ENCODE measurements around the gene CLTB. TPM values are rescaled to one million over a fixed set of nuclear protein-coding genes. Genes with fewer than 3 reads are reported as not detected.

The CLTB gene
- polyA plus RNA-seq, 1 donor, result 52.0 TPM

- DNase-seq, result no peak
Measured at GRCh38 chr5:176401281-176402205, 14.8 kb downstream of the CLTB start.

- DNase-seq, result no peak
Measured at GRCh38 chr5:176400382-176401156, 15.8 kb downstream of the CLTB start.

DNA sequence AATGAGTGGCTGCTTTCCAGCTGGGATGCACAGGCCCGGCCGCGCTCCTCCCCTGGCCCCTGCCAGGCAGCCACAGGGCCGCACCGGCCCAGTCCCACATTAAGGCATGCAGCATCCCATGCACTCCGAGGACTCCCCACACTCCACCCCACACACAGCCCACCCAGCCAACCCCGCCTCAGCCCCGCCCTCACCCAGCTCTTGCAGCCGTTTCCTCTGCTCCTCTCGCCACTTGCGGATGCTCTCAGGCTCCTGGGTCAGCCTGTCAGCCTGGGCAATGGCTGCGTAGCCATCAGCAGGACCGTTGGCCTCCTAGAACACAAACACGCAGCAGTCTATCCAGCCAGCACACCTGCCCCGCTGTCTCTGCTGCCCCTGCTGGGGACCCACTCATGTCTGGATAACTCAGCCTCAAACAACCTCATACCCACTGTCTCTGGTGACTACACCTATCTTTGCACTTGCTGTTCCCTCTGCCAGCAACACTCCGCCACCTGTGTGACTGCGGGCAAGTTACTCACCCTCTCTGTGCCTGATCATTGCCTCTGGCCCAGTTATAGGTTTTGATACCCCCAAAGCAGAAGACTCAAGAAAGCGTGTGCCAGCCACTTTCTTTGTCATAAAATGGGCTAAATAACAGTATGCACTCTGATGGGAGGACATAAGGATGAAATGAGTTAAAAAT, 18.5 kb downstream of the CLTB start:
- DNase-seq, result no peak

DNA sequence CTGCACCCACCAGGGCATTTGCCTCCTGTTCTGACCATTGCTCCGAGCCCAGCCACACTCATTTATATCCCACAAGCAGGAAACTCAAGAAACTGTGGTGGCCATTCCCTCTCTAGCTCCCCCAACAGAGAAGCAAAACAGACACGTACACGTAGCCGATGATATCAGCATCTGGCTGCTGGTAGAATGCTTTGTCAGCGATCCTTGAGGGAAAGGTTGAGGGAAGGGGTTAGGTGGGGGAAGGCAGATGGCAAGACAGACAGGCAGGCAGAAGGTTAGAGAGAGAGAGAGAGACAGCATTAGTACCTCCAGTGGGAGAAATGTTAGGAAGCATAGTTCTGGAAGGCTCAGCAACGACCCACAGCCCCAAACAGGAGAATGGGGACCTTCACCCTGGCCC, 20.0 kb downstream of the CLTB start:
- no peak for DNase-seq

DNA sequence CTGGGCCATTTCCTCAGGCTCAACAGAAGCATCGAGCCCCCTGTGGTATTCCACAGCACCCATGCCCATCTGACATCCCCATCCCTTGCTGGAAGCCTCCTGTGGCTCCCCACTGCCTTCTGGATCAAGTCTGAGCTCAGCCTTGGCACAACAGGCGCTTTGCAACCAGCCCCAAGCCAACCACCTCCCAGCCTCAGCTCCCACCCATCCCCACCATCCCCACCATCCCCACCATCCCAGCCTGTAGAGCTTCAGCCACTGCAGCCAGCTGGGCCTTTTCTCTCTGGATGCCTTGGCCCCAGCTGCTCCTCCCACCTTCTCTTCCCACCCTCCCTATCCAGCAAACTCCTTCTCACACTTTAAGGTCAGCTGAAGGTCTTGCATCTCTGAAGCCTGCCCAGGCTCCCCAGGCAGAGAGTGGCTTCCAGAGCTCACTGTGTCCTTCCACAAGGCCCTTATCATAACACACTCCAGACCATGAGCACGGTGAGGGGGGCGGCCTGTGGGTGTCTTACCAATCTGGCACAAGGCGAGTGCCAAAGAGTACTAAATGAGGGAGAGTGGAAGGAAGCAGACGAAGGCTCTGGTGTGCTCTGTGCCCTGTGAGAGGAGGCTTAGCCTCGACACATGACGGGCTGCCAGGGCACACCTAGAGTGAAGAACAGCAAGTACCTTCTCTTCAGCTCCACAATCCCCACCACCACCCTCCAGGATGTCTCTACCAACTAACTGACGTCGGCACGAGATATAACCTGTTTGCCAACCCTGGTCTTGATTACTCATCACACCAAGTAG, 21.3 kb downstream of the CLTB start:
- DNase-seq, result no peak

- no peak for DNase-seq
Measured at GRCh38 chr5:176394096-176394495, 22.2 kb downstream of the CLTB start.

DNA sequence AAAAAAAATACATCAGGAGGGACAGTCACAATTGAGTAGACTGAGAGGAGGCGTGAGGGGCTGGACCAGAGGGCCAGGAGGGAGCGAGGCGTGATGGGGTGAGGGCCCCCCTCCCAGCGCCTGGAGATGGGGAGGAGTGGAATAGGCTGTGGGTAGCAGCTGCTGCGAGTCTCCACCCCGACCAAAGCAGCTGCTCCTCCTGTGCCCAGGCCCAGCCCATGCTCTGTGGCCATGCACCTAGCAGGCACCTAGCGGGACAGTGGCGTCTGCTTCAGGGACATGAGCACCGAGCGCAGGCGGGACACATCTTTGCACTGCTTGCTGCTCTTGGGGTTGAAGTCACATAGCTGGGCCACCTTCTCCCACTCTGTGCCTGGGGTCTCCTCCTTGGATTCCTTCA, 23.8 kb downstream of the CLTB start:
- DNase-seq, result no peak

DNA sequence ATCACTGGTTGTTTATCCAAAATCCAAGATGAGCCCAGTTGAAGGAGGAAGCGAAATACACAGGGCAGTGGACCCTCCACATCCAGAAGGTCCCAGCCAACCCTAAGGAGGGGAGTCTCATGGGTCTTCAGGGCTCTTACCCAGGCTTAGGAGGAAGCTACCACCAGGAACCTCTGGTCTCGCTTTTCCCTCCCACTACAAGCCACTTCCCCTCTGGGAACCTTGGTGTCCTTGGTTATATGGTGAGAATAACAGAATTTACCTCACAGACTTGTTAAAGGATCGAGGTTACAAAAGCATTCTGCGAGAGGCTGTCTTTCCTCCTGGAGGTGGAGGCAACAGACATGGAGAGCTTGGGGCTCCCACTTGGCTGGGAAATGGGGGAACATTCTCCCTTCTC, 24.3 kb downstream of the CLTB start:
- no peak for DNase-seq

DNA sequence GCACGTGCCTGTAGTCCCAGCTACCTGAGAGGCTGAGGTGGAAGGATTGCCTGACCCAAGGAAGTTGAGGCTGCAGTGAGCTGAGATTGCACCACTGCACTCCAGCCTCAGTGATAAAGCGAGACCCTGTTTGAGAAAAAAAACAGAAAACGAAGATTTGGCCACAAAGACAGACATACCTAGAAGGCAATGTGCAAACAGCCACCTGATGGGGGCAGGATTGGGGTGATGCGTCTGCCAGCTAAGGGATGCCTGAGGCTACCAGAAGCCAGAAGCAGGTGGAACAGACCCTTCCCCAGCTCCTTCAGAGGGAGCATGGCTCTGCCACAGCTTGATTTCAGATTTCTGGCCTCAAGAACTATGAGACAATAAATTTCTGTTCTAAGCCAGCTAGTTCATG, 24.9 kb downstream of the CLTB start:
- DNase-seq, result no peak

DNA sequence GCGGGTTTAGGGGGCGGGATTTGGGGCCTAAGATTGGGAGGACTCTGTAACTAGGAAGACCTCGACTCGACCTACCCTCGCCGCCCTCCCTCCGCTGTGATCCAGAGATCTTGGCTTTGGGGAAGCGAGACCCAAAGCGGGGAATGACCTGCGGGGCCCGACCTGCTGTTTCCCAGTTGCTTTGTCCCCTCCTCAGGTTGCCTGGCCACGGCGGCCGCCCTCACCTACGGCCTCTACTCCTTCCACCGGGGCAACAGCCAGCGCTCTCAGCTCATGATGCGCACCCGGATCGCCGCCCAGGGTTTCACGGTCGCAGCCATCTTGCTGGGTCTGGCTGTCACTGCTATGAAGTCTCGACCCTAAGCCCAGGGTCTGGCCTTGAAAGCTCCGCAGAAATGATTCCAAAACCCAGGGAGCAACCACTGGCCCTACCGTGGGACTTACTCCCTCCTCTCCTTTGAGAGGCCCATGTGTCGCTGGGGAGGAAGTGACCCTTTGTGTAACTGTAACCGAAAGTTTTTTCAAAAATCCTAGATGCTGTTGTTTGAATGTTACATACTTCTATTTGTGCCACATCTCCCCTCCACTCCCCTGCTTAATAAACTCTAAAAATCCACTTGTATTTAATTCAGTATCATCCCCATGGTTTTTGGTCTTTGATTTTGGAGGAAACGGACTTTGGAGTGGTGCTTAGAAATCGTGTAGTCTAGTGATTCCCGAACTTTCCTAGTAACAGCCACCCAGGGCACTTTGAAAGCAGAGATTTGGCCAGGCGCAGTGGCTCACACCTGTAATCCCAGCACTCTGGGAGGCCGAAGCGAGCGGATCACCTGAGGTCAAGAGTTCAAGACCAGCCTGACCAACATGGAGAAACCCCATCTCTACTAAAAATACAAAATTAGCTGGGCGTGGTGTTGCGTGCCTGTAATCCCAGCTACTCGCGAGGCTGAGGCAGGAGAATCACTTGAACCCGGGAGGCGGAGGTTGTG, 26.9 kb downstream of the CLTB start:
- DNase-seq, result no peak

DNA sequence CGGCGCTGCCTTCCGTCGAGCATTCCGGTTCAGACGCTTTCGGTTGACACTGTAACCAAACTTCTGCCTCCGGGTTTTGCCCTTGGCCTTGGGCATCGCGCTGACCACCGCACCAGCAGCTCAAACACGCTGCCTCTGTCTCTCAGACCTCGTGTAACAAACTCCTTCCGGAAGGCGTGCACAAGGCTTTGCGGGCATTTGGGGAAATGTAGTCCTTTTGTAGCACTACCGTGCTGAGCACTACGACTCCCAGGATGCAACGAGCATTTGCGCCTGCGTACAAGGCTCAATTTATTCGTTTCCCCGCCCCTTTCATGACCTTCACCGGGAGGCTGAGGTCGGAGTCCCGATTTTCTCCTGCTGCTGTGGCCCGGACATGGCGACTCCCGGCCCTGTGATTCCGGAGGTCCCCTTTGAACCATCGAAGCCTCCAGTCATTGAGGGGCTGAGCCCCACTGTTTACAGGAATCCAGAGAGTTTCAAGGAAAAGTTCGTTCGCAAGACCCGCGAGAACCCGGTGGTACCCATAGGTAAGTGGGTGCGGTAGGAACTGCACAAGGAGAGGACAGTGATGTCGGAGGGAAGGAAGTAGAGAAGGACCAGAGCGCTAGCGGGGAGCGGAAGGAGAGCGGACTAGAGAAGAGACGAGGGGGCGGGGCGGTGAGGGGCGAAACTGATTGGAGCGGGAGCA, 27.8 kb downstream of the CLTB start, which contains the start of the genes HIGD2A and NOP16:
Gene HIGD2A, plus strand, starts transcription at position 308 of the 691 bp plus-strand sequence. Its CDS starts 69 bp downstream, at position 377.
Gene NOP16, minus strand, starts transcription at position 155 of the 691 bp plus-strand sequence. Its CDS starts 59 bp downstream, at position 96.
- DNase-seq, result peak; percentile 98

DNA sequence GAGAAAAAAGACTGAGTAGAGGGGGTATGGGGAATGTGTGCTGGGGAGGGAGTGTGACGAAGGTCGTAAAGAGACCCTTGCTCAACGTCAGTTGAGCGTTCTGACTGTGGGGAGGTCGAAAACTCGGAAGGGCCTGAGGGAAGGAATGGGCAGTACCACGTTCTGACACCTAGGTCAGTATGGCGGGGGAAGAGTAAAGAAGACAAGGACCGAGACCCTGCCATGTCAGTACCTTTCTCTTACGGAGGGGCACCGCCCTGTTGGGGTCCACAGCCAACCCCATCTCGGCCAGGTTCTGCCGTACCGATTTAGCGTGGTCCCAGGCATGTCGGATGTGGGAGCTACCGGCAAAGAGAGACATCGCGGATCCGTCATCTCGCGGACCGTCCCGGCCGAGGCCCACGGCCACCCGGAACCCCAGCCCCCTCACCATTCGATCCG, 28.3 kb downstream of the CLTB start:
- DNase-seq, result no peak

GRCh38 chr5:176387384-176387925, 28.9 kb downstream of the CLTB start:
- no peak for DNase-seq

DNA sequence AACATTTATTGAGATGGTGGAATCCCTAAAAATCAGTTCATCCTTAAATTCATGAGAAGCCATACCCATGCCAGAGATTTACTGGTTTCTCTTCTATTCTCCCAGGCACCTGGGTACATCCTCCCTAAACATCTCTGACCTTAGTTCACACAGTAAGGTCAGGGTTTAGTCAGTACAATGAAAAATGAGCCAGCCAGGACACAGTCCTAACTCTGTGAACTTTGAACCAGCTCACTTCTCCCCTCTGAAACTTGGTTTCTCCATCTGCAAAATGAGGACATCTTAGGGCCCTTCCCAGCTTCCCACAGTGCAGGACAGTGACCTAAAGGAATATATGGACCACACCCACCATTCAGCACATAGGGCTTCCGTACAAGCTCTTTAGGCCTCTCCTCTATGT, 29.8 kb downstream of the CLTB start:
- no peak for DNase-seq

GRCh38 chr5:176384991-176385390, 31.3 kb downstream of the CLTB start:
- DNase-seq, result no peak

GRCh38 chr5:176384366-176384930, 31.9 kb downstream of the CLTB start:
- no peak for DNase-seq

- no peak for DNase-seq
Measured at GRCh38 chr5:176383961-176384360, 32.4 kb downstream of the CLTB start.

- no peak for DNase-seq
Measured at GRCh38 chr5:176383248-176383905, 33.0 kb downstream of the CLTB start.

GRCh38 chr5:176382721-176383120, 33.6 kb downstream of the CLTB start:
- no peak for DNase-seq
